ENCODE data around the gene TCF19. TPM values are rescaled to one million over a fixed set of nuclear protein-coding genes. Genes with fewer than 3 reads are reported as not detected.

The TCF19 gene
- total RNA-seq, 1 donor: 46.3 TPM

DNA sequence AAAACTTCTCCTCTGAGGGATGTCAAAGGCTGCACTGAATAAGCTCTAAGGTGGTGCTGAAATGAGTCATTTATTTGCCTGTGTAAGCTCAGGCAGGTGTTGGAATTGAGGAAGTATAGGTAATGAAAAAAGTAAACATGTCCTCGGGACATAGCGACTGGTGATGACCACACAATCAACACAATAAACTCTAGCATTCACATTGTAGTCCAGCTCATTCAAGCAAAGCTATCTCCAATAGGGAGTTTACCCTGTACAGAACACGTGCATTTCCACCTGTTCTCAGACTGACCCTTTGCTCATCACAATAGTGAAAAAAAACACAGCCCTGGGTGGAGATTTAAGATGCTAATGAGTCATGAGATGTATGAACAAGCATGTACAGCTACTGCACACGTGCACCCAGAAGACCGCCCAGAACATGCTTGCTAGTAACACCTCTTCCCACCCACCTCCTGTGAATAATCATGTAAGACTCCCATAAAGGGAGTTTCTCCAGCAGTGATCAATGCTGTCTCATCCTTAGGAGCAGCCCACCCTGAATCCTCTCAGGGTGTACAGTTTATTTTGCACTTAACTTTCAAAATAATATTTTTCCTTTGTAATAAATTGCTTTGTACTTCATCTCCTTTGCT lies 45.1 kb downstream of the TCF19 start:
- DNase-seq (ENCODE audit: low read depth): peak; percentile 39
- no peak for TF ChIP-seq CTCF (IDR thresholded peaks at IDR 0.05; ENCODE audit: insufficient read depth, low read length)
- H3K4me3 ChIP-seq (ENCODE audit: low read depth, low read length): peak overlapping the region; percentile 41

- H3K4me3 ChIP-seq (ENCODE audit: low read depth, low read length): no peak overlapping the region
- TF ChIP-seq CTCF (IDR thresholded peaks at IDR 0.05; ENCODE audit: insufficient read depth, low read length): no peak
- DNase-seq (ENCODE audit: low read depth): no peak
These were observed 46.4 kb downstream of the TCF19 start for GRCh38 chr6:31204751-31205145.

- no peak for DNase-seq (ENCODE audit: low read depth)
- TF ChIP-seq CTCF (IDR thresholded peaks at IDR 0.05; ENCODE audit: insufficient read depth, low read length): no peak
- H3K4me3 ChIP-seq (ENCODE audit: low read depth, low read length): no peak overlapping the region
These were observed 47.2 kb downstream of the TCF19 start for GRCh38 chr6:31205638-31206037.

DNA sequence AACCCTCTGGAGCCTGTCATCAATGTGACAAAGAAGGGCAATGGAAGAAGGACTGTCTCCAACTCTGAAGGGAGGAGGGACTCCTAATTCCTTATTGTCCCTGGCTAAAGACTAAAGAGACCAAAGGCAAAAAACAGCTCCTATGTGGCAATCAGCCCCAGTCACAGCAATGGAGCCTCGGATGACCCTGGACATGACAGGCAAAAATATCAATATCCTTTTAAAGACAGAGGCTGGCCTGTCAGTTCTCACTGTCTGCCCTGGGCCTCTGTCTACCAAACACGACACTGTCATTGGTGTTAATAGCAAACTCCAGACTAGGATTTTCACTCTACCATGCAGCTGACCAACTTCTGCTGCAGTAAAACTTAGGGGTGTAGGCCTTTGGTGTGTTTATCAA lies 50.1 kb downstream of the TCF19 start:
- no peak for TF ChIP-seq CTCF (IDR thresholded peaks at IDR 0.05; ENCODE audit: insufficient read depth, low read length)
- DNase-seq (ENCODE audit: low read depth): no peak
- no peak overlapping the region for H3K4me3 ChIP-seq (ENCODE audit: low read depth, low read length)

GRCh38 chr6:31209137-31209536 lies 50.7 kb downstream of the TCF19 start:
- no peak for TF ChIP-seq CTCF (IDR thresholded peaks at IDR 0.05; ENCODE audit: insufficient read depth, low read length)
- peak; percentile 16 for DNase-seq (ENCODE audit: low read depth)
- H3K4me3 ChIP-seq (ENCODE audit: low read depth, low read length): no peak overlapping the region

DNA sequence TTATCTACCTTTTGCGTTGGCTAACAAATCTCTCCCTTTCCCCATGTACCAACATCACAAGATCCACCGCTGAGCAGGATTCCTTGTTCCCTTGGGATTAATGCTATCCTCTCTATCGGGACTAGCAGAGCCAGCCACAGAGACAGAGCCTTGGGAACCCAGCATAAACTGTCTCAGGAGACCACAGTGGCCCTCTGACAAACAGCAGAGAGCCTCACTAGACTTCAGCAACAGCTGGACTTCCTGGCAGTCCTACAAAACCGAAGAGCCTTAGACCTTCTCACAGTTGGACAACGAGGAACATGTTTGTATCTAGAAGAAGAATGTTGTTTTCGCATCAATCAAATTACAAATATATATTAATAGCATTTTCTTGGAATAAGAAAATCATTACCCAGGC lies 51.7 kb downstream of the TCF19 start:
- H3K4me3 ChIP-seq (ENCODE audit: low read depth, low read length): no peak overlapping the region
- no peak for TF ChIP-seq CTCF (IDR thresholded peaks at IDR 0.05; ENCODE audit: insufficient read depth, low read length)
- no peak for DNase-seq (ENCODE audit: low read depth)

Data from fibroblast of the aortic adventitia (primary cell).